ENCODE measurements around the gene ZFX. TPM values are rescaled to one million over a fixed set of nuclear protein-coding genes. Genes with fewer than 3 reads are reported as not detected.

ZFX gene
- polyA plus RNA-seq, 4 donors: 28.1 to 31.5 (median 30.5) TPM

Other genes with a start within 250 kb of the ZFX start
- gene APOO, start 241.8 kb upstream of the ZFX start, polyA plus RNA-seq (ENCODE audit: insufficient read length in 4 of 4): 10 to 100 TPM; 22.4 to 43.9 (median 37.3) TPM
- gene CXorf58, start 241.7 kb upstream of the ZFX start, polyA plus RNA-seq (ENCODE audit: insufficient read length in 4 of 4): under 1 TPM in 3 of 4 donors, not detected in 1; 0.15 to 0.23 (median 0.17) TPM
- gene KLHL15, start 122.5 kb upstream of the ZFX start, polyA plus RNA-seq (ENCODE audit: insufficient read length in 4 of 4): 10 to 100 TPM; 14.1 to 21.7 (median 17.5) TPM
- 100 to 1,000 TPM; 144 to 202 (median 180) TPM for gene EIF2S3, start 94.8 kb upstream of the ZFX start, polyA plus RNA-seq (ENCODE audit: insufficient read length in 4 of 4)
- gene SUPT20HL2, start 164.3 kb downstream of the ZFX start, polyA plus RNA-seq (ENCODE audit: insufficient read length in 4 of 4): under 1 TPM in 1 of 4 donors, not detected in 3; 0.11 TPM
- gene SUPT20HL1, start 210.9 kb downstream of the ZFX start, polyA plus RNA-seq (ENCODE audit: insufficient read length in 4 of 4): not detected

Measured in left renal pelvis (tissue), 4 donors.